DMS 273 (cell line): ENCODE results near the gene ST14.

Experiments used
- DNase-seq: peaks from one replicate; lab custom pipeline; 2025; ENCODE audit not compliant: unreplicated experiment; lab: John Stamatoyannopoulos, UW

Gene ST14

GRCh38 chr11:130206141-130206540 is 46.6 kb downstream of the ST14 start:
- no peak for DNase-seq

GRCh38 chr11:130208241-130209127 is 48.9 kb downstream of the ST14 start:
- no peak for DNase-seq

GRCh38 chr11:130209128-130209932 is 49.7 kb downstream of the ST14 start:
- DNase-seq = no peak

GRCh38 chr11:130209954-130210854 is 50.6 kb downstream of the ST14 start:
- no peak for DNase-seq

- DNase-seq = no peak
Observed at GRCh38 chr11:130211144-130211543, 51.6 kb downstream of the ST14 start.

- no peak for DNase-seq
Observed at GRCh38 chr11:130211781-130212401, 52.3 kb downstream of the ST14 start.

GRCh38 chr11:130212431-130212961 is 52.9 kb downstream of the ST14 start:
- DNase-seq = no peak

GRCh38 chr11:130213143-130213978 is 53.8 kb downstream of the ST14 start:
- DNase-seq = peak; percentile 76

GRCh38 chr11:130213979-130214281 is 54.3 kb downstream of the ST14 start:
- DNase-seq = no peak

GRCh38 chr11:130214861-130215530 is 55.4 kb downstream of the ST14 start:
- no peak for DNase-seq

- DNase-seq = peak; percentile 7
Observed at GRCh38 chr11:130215531-130216220, 56.1 kb downstream of the ST14 start.

GRCh38 chr11:130216221-130216550 is 56.6 kb downstream of the ST14 start:
- no peak for DNase-seq

- no peak for DNase-seq
Observed at GRCh38 chr11:130216591-130217132, 57.1 kb downstream of the ST14 start.

- no peak for DNase-seq
Observed at GRCh38 chr11:130217133-130218031, 57.8 kb downstream of the ST14 start.

- no peak for DNase-seq
Observed at GRCh38 chr11:130218501-130219070, 59.0 kb downstream of the ST14 start.

- no peak for DNase-seq
Observed at GRCh38 chr11:130219148-130219547, 59.6 kb downstream of the ST14 start.
